LHCN-M2 (cell line): ENCODE results near the gene MAG. TPM values are rescaled to one million over a fixed set of nuclear protein-coding genes. Genes with fewer than 3 reads are reported as not detected.

Experiments
- DNase-seq: peaks from one replicate; pipeline ENCODE4 v3.0.0-alpha.2; 2012; ENCODE audit warnings: low read depth
- total RNA-seq: library from RNA; depleted of rRNA; stranded (reverse); fragments of >200 nt; gene quantifications from 2 replicates; pipeline ENCODE4 v1.2.3, GENCODE V29; 2014

MAG gene
- total RNA-seq, 1 experiment from 2014 or later: not detected

- no peak for DNase-seq
Measured at GRCh38 chr19:35317464-35318043, 25.6 kb downstream of the MAG start.

GRCh38 chr19:35318679-35319448, 26.9 kb downstream of the MAG start:
- DNase-seq: peak; percentile 89

DNA sequence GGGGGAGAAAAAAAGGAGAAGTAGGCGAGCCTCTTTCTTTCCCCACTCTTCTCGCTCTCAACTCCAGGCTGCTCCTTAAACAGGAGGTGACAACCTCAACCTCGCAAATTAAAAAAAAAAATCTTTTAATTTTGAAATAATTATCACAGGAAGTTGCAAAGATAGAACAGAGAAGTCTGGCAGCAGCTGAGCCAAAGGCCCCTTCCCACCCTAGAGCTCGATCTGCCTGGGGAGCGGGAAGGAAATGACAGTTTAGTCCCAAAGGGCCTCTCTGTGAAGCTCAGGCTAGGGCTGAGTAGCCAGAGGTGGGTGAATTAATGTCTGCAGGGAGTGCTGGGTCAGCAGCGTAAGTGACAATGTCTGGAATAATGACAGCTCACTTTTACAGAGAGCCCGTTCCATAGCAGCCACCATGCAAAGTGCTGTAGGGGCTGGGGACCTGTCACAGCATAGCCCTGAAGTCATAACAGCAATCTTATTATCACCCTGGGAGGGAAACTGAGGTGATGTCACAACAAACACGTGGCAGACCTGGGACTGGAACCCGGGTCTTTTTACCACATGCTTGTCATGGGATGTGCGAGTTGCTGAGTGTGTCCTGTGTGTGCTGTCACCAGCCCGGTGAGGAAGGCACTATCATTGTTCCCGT, 28.2 kb downstream of the MAG start:
- DNase-seq: no peak

DNA sequence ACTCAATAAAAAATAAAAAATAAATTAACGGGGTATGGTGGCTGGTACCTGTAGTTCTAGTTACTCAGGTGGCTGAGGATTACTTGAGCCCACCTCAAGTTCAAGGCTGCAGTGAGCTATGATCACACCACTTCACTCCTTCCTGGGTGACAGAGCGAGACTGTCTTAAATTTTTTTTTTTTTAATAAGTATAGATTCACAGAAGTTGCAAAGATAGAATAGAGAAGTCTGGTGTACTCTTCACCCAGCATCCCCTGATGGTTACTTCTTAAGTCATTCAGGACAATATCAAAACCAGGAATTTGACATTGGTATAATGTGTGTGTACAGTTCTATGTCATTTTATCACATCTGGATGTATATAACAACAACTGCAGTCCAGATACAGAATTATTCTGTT, 29.3 kb downstream of the MAG start:
- DNase-seq: no peak

DNA sequence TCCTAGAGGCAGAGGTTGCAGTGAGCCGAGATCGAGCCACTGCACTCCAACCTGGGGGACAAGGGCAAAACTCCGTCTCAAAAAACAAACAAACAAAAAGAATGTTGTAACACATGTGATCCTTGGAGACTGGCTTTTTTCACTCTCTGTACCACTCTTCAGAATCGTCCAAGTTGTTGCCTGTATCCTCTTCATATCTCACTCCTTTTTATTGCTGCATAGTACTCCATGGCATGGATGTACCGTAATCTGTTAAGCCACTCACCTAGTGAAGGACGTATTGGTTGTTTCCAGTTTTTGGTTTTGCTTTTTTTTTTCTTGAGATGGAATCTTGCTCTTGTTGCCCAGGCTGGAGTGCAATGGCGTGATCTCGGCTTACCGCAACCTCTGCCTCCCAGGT, 30.1 kb downstream of the MAG start:
- no peak for DNase-seq

GRCh38 chr19:35327642-35328041, 35.7 kb downstream of the MAG start:
- DNase-seq: no peak

DNA sequence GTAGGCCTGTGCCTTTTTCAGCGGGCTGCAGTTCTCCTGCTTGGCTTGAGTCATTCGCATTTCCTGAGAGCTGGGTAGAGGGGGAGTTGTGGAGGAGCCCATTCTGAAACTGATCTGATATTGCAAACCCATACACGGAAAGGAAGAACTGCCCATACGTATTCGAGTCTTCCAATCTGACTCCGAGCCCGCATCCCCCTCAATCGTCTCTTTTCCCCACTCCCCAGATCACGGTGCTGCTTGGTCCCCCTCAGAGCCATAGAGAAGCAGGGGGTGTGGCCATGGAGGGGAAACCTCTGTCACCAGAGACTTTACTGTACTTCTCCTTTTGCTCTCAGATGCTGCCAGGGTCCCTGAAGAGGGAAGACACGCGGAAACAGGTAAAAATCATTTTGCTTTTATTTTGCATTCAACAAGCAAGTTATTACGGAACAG, 36.9 kb downstream of the MAG start, which contains the start of gene CD22:
CD22 (plus strand) TSS at position 337 of the 435 bp plus-strand sequence. CDS start 2,854 bp downstream, outside the sequence.
- no peak for DNase-seq

- no peak for DNase-seq
Measured at GRCh38 chr19:35329323-35329722, 37.4 kb downstream of the MAG start.

GRCh38 chr19:35330475-35330874, 38.5 kb downstream of the MAG start:
- no peak for DNase-seq

DNA sequence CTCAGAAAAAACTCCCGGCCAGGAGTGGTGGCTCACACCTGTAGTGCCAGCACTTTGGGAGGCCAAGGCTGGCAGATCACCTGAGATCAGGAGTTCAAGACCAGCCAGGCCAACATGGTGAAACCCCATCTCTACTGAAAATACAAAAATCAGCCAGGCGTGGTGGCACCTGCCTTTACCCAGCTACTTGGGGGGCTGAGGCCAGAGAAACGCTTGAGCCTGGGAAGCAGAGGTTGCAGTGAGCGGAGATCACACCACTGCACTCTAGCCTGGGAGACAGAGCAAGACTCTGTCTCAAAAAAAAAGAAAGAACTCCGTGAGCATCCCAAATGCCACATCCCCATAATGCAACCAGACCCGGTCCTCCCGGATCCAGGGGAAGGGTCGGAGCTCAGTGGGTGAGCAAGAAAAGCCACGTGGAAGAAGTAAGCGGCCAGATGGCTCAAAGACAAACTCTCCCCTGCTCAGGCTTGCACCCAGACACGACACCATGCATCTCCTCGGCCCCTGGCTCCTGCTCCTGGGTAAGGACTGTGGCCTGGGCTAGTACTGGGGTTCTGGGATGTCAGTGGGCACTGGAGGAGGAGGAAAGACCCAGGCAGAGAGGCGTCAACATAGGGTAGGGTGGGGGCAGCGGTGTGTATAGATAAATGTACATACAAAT, 39.7 kb downstream of the MAG start:
- DNase-seq: no peak

DNA sequence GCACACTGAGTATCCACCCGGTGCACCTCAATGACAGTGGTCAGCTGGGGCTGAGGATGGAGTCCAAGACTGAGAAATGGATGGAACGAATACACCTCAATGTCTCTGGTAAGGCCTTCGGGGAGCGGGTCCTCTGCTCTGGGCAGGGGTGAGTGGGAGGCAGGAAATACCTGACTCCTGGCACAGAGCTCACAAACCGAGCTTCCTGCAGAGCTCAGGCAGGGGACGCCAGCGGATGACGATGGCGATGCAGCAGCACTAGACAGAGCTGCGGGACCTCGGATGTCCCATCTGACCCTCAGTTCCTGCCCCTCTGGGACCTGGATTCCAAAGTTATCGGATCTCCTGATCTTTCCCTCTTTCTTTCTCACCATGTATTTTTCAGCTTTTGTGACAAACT, 40.9 kb downstream of the MAG start:
- no peak for DNase-seq

DNA sequence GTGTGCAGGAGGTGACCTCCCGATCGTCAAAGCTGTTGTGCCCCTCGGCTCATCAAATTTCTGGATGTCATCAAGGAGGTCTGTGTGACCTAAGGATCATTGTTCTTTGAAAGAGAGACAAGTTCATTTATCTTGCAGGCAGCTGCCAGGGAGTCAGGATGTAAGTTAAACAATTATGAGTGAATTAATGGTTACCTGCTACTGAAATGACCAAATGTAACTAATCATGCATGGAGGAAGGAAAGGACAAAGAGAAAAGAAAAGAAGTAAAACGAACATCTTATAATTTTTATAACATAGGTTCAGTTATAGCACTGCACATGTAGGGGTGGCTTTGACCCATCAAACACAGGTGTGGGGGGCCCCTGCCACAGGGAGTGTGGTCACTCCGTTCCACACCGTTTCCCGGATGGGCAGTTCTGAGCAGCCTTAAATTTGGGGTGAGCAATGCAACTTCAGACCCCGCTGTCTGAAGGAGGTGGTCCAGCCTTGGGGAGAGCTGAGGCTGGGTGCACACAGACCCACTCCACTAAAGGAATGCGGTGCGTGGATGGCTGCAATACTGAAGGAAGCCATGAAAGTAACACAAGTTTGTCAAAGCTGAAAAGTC, 42.3 kb downstream of the MAG start:
- DNase-seq: no peak

DNA sequence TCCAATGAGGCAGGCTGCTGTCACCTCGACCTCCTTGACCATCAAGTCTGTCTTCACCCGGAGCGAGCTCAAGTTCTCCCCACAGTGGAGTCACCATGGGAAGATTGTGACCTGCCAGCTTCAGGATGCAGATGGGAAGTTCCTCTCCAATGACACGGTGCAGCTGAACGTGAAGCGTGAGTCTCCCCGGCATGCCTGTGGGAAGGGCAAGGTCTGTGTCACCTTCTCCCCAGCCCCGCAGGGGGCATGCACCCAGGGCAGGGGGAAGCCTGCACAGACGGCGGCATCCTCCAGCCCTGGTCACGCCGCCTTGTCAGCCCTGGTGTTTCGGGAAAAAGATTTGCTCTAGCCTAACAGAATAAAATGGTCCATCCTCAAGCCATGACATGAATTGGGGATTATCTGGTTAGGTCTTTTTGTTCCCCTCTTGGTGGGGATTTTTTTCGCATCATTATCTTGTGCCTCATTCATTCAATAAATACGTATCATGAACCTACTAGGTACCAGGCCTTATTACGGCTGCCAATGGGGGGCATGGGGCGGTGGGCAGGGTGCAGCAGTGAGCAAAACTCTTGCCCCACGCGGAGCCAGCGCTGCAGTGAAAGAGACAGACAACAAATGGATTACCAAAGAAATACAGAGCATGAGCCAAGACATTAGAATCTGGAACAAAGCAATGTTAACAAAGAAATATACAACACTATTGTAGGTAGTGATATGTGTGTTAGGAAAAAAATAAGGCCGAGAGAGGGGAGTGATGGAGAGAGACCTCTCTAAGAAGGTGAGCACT, 44.4 kb downstream of the MAG start:
- DNase-seq: no peak

DNA sequence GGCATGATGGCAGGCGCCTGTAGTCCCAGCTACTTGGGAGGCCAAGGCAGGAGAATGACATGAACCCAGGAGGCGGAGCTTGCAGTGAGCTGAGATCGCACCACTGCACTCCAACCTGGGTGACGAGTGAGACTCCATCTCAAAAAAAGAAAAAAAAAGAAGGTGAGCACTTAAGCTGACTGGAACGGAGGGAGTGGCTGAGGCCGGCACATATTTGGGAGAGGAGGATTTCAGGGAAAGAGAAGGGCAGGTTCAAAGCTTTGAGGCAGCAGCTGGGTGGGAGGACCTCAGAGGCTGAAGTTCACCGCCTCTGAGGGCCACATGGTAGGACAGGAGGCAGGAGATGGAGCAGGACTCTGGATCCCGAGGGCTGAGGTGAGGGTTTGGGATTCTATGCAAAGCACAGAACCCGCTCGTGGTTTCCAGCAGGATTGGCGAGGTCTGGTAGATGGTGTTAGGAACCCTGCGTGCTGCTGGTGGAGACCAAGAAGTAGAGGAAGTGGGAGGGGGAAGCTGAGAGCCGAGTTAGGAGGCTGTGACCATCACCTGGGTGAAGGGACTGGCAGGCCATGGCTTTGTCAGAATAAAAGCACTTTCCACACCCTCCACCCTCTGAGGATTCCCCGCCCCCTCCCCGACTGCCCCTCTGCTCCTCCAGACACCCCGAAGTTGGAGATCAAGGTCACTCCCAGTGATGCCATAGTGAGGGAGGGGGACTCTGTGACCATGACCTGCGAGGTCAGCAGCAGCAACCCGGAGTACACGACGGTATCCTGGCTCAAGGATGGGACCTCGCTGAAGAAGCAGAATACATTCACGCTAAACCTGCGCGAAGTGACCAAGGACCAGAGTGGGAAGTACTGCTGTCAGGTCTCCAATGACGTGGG, 45.4 kb downstream of the MAG start:
- no peak for DNase-seq

GRCh38 chr19:35337984-35338296, 46.0 kb downstream of the MAG start:
- no peak for DNase-seq

GRCh38 chr19:35340431-35340830, 48.5 kb downstream of the MAG start:
- DNase-seq: no peak

GRCh38 chr19:35341006-35341405, 49.0 kb downstream of the MAG start:
- DNase-seq: no peak

- DNase-seq: no peak
Measured at GRCh38 chr19:35341565-35342225, 49.7 kb downstream of the MAG start.

DNA sequence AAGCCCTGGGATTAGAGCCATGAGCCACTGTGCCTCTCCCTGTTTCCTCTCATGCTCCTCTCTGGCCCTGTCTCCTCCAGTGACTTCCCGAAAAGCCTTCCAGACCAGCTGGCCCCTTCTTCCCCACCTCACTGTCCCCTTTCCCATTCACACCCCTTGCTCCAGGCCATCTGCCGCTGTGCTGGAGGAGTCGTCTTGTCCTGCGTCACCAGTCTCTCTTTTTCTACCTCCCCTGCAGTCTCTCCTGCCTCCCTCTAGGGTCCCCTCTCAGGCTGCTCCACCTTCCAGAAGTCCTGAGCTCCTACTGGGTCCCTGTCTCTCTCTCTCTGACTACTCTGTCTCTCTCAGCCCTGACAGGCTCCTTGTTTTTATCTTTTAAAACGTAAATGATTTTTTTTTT, 50.5 kb downstream of the MAG start:
- DNase-seq: no peak
